ENCODE data around the gene TEX29. TPM values are rescaled to one million over a fixed set of nuclear protein-coding genes. Genes with fewer than 3 reads are reported as not detected.

Gene TEX29
- total RNA-seq, 1 experiment from 2014 or later = not detected

DNA sequence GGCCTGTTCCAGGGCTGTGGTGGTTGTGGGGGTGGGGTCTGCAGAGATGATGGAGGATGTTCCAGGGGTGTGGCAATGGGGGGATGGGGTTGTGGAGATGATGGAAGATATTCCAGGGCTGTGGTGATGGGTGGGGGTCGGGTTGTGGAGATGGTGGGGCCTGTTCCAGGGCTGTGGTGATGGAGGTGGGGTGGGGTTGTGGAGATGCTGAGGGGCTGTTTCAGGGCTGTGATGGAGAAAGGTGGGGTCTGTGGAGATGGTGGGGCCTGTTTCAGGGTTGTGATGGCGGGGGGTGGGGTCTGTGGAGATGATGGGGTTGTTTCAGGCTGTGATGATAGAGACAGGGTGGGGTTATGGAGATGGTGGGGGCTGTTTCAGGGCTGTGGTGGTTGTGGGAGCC lies 62.0 kb downstream of the TEX29 start:
- BruUV-seq (replicated peaks) = no TSS peak
- Histone ChIP-seq H3K36me3 (ENCODE audit: control insufficient read depth, insufficient read depth, low read length) (no peaks in the 10 kb centered on the region), H3K9me3 (no peaks in the 10 kb centered on the region; the same call in 1 of the 2 replicates), H3K4me3 (ENCODE audit: low read depth, low read length) (no peak overlapping the region), H3K27me3 (replicated peaks; ENCODE audit: control insufficient read depth, insufficient read depth, low read length) (no peaks in the 10 kb centered on the region), H3K4me1 (no peaks in the 10 kb centered on the region)
- TF ChIP-seq CTCF (IDR thresholded peaks at IDR 0.05; ENCODE audit: insufficient read depth in 1 of 2, low read depth in 1 of 2, low read length in 1 of 2, severe bottlenecking in 1 of 2, unreplicated experiment in 1 of 2) = no peak
- intact Hi-C loops (cut with micrococcal nuclease; ENCODE audit: unreplicated experiment) = no loop called here
- POLR2A ChIA-PET = no interaction called here
- Mint-ChIP-seq H3K27me3 (ENCODE audit: insufficient read depth, unreplicated experiment) (peaks cover 5% of the 10 kb centered on the region), H3K9me3 (ENCODE audit: unreplicated experiment) (no peaks in the 10 kb centered on the region), H3K4me1 (ENCODE audit: low read depth, unreplicated experiment) (no peaks in the 10 kb centered on the region), H3K4me3 (ENCODE audit: unreplicated experiment) (no peak overlapping the region), H3K36me3 (ENCODE audit: insufficient read depth, unreplicated experiment) (no peaks in the 10 kb centered on the region), H3K27ac (ENCODE audit: unreplicated experiment) (no peak overlapping the region)
- CTCF ChIA-PET = no interaction called here
- no peak for DNase-seq

DNA sequence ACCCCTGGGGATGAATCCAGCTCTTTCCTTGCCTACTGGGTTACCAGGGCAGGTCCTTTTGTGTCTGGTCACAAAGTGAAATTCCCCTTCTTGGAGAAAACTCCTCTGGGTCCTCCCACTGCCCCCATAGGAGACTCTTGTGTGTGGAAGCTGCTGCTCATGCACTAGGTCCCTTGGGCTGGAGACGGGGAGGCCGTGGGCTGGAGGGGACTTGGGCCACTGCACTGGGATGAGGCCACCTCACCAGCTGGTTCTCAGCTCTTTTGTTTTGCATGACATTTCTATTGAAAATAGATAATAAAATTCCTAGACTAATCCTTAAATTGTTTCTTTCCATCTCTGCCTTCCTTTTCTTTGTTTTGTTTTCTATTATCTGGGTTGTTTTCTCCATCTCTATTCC lies 62.4 kb downstream of the TEX29 start:
- DNase-seq = no peak
- no peaks in the 10 kb centered on the region for H3K4me1 ChIP-seq
- H3K27me3 ChIP-seq (replicated peaks; ENCODE audit: control insufficient read depth, insufficient read depth, low read length) = no peaks in the 10 kb centered on the region
- H3K9me3 ChIP-seq = no peaks in the 10 kb centered on the region; the same call in 1 of the 2 replicates
- no peaks in the 10 kb centered on the region for H3K4me1 Mint-ChIP-seq (ENCODE audit: low read depth, unreplicated experiment)
- no TSS peak for BruUV-seq (replicated peaks)
- H3K4me3 ChIP-seq (ENCODE audit: low read depth, low read length) = no peak overlapping the region
- CTCF ChIA-PET = no interaction called here
- TF ChIP-seq CTCF (IDR thresholded peaks at IDR 0.05; ENCODE audit: insufficient read depth in 1 of 2, low read depth in 1 of 2, low read length in 1 of 2, severe bottlenecking in 1 of 2, unreplicated experiment in 1 of 2) = no peak
- POLR2A ChIA-PET = no interaction called here
- no peak overlapping the region for H3K4me3 Mint-ChIP-seq (ENCODE audit: unreplicated experiment)
- no peak overlapping the region for H3K27ac Mint-ChIP-seq (ENCODE audit: unreplicated experiment)
- intact Hi-C loops (cut with micrococcal nuclease; ENCODE audit: unreplicated experiment) = no loop called here
- H3K9me3 Mint-ChIP-seq (ENCODE audit: unreplicated experiment) = no peaks in the 10 kb centered on the region
- H3K27me3 Mint-ChIP-seq (ENCODE audit: insufficient read depth, unreplicated experiment) = peaks cover 5% of the 10 kb centered on the region
- no peaks in the 10 kb centered on the region for H3K36me3 ChIP-seq (ENCODE audit: control insufficient read depth, insufficient read depth, low read length)
- H3K36me3 Mint-ChIP-seq (ENCODE audit: insufficient read depth, unreplicated experiment) = no peaks in the 10 kb centered on the region

DNA sequence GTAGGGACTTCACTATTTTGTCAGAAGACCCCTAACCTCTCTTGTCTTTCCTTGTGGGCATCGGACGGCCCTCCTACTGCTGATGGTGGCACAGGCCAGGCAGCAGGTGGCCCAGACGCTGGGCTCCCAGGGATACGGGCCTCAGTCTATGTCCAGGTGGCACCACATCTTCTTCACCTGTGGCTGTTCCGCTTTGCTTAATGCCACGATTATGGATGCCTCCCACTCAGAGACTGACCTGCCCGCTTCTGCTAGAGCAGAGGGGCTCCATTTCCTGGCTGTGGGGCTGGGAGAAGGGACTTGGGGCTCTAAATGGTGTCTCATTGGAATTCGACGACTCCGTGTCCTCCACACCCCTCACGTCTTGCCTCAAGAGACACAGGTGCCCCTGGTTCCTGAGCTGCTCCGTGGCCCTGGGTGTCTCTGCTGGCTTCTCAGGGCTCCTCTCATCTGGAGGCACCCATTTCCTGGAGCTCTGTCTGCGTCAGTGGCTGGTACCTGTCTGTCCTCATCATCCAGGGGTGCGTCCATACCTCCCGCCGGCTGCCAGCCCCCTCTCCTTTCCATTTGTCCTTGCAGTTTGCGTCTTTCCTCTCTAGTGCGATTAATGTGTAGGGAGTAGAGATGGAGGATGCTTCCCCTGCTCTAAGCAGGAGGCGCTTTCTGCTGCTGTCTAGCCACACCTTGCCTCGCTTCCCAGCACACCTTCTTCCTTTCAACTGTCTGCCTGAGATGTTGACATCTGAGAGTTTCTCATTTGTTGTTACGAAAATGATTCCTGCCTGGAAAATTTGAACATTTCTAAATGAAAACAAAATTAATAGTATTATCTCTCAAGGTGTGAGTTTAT lies 63.4 kb downstream of the TEX29 start:
- Histone ChIP-seq H3K4me1 (no peaks in the 10 kb centered on the region), H3K9me3 (no peaks in the 10 kb centered on the region; the same call in 1 of the 2 replicates), H3K36me3 (ENCODE audit: control insufficient read depth, insufficient read depth, low read length) (no peaks in the 10 kb centered on the region), H3K27me3 (replicated peaks; ENCODE audit: control insufficient read depth, insufficient read depth, low read length) (no peaks in the 10 kb centered on the region), H3K4me3 (ENCODE audit: low read depth, low read length) (no peak overlapping the region)
- H3K4me3 Mint-ChIP-seq (ENCODE audit: unreplicated experiment) = no peak overlapping the region
- intact Hi-C loops (cut with micrococcal nuclease; ENCODE audit: unreplicated experiment) = no loop called here
- H3K27ac Mint-ChIP-seq (ENCODE audit: unreplicated experiment) = no peak overlapping the region
- no peak for DNase-seq
- POLR2A ChIA-PET = no interaction called here
- peaks cover 10% of the 10 kb centered on the region for H3K27me3 Mint-ChIP-seq (ENCODE audit: insufficient read depth, unreplicated experiment)
- BruUV-seq (replicated peaks) = no TSS peak
- no peaks in the 10 kb centered on the region for H3K36me3 Mint-ChIP-seq (ENCODE audit: insufficient read depth, unreplicated experiment)
- no peaks in the 10 kb centered on the region for H3K4me1 Mint-ChIP-seq (ENCODE audit: low read depth, unreplicated experiment)
- CTCF ChIA-PET = no interaction called here
- TF ChIP-seq CTCF (IDR thresholded peaks at IDR 0.05; ENCODE audit: insufficient read depth in 1 of 2, low read depth in 1 of 2, low read length in 1 of 2, severe bottlenecking in 1 of 2, unreplicated experiment in 1 of 2) = no peak
- H3K9me3 Mint-ChIP-seq (ENCODE audit: unreplicated experiment) = no peaks in the 10 kb centered on the region
